NCI-H187 treated with DMSO at 0.1 percent for 48 hours (cell line): ENCODE results near the gene PPP6R2.

Experiments
- DNase-seq: peaks from one replicate; lab custom pipeline; 2025; lab: John Stamatoyannopoulos, UW

PPP6R2 gene

GRCh38 chr22:50434849-50435248, 91.7 kb downstream of the PPP6R2 start:
- DNase-seq, result no peak

GRCh38 chr22:50435291-50436014, 92.3 kb downstream of the PPP6R2 start:
- DNase-seq, result no peak

- no peak for DNase-seq
These were observed 93.1 kb downstream of the PPP6R2 start for GRCh38 chr22:50436015-50436830.

GRCh38 chr22:50436841-50437341, 93.8 kb downstream of the PPP6R2 start:
- no peak for DNase-seq

- DNase-seq, result no peak
These were observed 94.6 kb downstream of the PPP6R2 start for GRCh38 chr22:50437511-50438304.

- DNase-seq, result no peak
These were observed 95.5 kb downstream of the PPP6R2 start for GRCh38 chr22:50438305-50439275.

GRCh38 chr22:50439314-50439870, 96.3 kb downstream of the PPP6R2 start:
- no peak for DNase-seq

- no peak for DNase-seq
These were observed 96.8 kb downstream of the PPP6R2 start for GRCh38 chr22:50439871-50440331.

GRCh38 chr22:50440544-50441249, 97.6 kb downstream of the PPP6R2 start:
- no peak for DNase-seq

GRCh38 chr22:50441428-50441993, 98.4 kb downstream of the PPP6R2 start:
- no peak for DNase-seq

GRCh38 chr22:50443197-50443596, 100.1 kb downstream of the PPP6R2 start:
- DNase-seq, result no peak

- DNase-seq, result no peak
These were observed 100.9 kb downstream of the PPP6R2 start for GRCh38 chr22:50443801-50444625.

- DNase-seq, result no peak
These were observed 101.5 kb downstream of the PPP6R2 start for GRCh38 chr22:50444663-50445062.

GRCh38 chr22:50445071-50445879, 102.1 kb downstream of the PPP6R2 start:
- no peak for DNase-seq

- DNase-seq, result no peak
These were observed 103.0 kb downstream of the PPP6R2 start for GRCh38 chr22:50445880-50446707.

- DNase-seq, result no peak
These were observed 103.8 kb downstream of the PPP6R2 start for GRCh38 chr22:50446708-50447575.
